ENCODE results near the gene GMDS.

Gene GMDS

DNA sequence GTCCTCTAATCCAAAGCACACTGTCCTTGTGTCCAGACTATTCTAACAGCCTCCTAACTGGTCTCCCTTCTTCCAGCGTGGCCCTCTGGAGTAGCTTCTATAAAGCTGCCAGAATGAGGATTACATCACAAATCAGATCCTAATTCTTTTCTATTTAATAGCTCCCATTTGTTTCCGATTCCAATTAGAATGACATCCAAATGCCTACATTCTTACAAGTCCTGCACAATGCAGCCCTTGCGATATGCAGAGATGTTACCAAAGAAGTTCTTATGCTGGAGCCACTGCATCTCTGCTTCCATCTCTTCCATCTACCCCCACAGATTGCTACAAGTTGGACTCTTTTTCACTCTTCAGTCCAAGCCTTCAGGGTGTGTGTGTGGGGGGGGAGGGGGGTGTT, 40.0 kb downstream of the GMDS start:
- DNase-seq (ENCODE audit: low spot score) = no peak

DNA sequence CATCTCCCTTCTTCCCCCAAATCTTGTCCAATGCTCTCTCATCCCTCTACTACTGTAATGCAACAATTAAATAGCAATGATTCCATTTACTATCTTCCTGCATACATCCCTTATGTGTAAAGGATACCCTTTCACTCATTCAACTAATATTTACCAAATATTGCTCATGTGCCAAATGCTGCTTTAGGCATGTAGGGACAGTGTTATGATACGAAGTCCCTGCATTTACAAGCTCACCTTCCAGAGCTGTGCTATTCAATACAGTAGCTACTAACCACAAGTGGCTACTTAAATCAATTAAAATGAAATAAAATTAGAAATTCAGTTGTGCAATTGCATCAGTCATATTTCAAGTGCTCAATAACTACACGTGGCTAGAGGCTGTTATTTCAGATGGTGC, 41.1 kb downstream of the GMDS start:
- no peak for DNase-seq (ENCODE audit: low spot score)

DNA sequence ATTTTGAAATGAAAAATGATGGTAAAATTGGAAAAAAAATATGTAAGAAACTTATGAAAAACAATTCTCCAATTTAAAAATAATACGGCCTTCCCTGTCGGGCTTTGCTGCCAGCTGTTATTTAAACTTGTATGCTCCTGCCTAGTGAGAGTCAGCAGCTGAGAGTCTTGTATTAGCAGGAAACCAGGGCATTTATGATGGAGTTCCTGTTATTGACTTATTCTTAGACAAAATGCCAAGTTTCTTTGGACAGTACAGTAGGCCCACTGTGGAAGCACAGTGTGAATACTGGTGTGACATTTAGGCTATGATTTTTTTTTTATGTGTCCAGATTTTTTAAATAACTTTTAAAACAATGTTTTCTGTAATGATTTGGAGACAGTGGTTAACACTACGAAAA, 42.1 kb downstream of the GMDS start:
- peak; percentile 8 for DNase-seq (ENCODE audit: low spot score)

DNA sequence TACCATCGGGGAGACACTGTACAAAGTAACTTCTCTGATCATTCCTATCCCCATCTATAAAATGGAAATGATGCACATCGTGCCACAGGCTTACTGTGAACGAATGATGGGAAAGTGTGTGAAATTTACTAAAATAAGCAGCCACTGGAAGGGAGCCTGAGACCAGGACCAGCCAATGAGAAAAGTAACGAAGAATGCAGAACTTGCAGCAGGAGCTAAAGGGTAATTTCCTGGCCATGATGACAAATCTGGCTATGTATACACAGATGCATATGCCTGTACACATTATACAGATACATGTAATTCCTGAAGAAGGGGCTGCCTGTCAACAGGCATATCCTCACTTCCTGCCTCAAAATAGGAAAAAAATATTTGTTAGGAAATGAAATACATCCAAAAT, 47.4 kb downstream of the GMDS start:
- DNase-seq (ENCODE audit: low spot score) = no peak

DNA sequence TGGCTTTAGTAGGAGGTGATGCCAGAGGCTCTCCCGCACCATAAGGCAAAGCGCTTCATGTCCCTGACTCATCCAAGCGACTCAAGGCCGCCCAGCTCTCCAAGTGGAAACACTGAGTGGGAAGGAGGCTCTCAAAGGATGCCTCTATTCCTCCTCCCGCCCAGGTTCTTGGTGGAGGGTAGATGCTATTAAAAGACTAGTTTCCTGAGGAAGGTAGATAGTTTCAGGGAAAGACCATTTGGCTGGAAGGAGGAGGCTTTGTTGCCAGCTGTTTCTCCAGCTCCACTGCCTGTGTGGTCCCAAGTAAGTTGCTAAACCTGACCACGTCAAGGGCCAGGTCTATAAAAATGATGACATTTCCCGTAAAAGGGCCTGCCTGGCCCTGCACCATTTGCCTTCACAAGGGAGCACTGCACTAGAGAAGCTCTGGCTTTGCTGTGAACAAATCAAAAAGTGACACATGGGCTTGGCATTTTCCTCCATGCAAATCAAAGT, 48.2 kb downstream of the GMDS start:
- DNase-seq (ENCODE audit: low spot score) = no peak

DNA sequence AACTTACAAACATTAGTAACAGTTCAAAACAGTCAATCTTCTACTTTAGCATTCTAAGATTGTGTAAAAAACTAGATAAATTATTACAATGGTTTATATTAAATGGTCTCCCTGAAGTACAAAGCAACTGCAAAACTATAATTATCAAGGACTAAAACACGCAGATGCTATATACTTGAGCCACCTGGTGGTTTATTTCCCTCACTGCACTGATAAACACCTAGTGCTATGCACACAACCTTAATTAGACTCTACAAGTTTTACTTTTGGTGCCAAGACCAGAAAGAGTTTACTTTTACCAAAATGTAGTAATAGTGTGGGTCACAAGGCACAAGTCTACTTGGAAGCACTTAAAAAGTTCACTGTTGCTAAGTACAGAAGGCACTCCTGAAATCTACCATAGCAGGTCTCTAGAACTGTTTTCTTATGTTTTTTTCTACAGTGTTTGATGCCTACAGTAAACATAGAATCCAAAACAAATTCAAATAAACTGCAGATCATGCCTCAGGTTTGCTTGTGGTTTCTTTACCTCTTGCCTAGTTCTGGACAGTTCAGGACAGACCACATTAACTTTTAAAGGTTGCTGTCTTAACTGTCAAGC, 49.2 kb downstream of the GMDS start:
- peak; percentile 55 for DNase-seq (ENCODE audit: low spot score)

DNA sequence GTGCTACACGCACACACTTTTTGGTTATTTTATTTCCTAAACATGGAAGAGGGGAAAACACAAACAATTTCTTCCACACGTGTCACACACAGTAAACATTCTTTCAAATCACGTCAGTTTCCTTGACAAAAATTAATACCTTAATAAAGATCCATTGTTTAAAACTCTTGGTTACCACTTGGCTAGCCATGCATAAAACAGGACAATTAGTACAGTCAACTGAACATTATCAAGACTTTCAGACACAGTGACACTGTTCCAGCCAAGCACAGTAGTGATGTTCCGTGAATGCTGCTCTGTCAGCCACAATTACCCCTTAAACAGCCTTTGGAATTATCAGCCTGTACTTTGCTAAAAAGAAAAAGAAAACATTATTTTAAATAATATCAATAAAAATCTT, 50.8 kb downstream of the GMDS start:
- peak; percentile 47 for DNase-seq (ENCODE audit: low spot score)

DNA sequence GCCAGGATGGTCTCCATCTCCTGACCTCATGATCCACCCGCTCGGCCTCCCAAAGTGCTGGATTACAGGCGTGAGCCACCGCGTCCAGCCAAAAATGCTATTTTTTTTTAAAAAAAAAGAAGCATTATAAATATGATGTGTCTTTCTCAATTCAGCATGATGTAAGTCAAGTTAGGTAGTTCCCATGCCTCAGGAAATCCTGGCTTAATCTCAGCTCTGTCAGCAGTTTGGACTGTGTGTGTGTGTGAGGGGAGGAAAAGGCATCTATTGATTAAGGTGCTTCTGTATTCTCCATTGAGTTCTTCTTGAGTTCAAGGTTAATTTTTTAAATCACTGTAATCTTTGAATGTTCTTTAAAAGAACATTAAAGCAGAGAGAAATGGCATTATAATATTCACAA, 51.5 kb downstream of the GMDS start:
- DNase-seq (ENCODE audit: low spot score) = no peak

DNA sequence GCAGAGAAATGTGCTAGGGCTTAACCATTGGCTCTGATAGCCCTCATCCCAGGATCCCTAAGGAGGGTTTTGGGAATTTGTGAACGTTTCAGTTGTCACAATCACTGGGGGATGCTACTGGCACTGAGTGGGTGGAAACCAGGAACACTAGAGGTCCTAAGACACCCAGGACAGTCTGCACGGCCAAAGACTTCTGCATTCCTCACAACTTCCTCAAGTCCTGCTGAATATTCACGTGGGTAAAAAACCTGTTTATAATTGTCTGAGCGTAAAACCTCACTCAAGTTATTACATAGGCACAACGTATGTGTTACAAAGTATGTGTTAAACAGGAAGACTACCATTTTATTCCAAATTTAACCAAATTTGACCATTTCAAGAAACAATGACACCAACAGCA, 52.4 kb downstream of the GMDS start:
- DNase-seq (ENCODE audit: low spot score) = no peak

DNA sequence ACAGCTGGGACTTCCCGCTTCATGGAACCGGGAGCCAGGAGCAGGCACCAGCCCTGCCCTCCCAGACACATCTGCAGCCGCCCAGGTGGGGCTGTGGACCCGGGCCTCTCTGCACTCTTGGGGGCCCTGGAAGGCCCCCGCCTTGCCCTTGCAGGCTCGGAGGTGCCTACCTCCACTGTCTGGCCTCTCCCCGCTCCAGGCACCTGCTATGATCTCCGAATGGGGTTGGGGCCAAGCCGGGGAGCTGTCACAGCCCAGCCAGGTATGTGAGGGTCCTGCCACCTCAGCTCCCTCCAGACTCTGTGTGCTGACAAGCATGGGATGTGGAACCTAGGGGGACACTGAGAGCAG, 54.0 kb downstream of the GMDS start:
- DNase-seq (ENCODE audit: low spot score) = no peak

DNA sequence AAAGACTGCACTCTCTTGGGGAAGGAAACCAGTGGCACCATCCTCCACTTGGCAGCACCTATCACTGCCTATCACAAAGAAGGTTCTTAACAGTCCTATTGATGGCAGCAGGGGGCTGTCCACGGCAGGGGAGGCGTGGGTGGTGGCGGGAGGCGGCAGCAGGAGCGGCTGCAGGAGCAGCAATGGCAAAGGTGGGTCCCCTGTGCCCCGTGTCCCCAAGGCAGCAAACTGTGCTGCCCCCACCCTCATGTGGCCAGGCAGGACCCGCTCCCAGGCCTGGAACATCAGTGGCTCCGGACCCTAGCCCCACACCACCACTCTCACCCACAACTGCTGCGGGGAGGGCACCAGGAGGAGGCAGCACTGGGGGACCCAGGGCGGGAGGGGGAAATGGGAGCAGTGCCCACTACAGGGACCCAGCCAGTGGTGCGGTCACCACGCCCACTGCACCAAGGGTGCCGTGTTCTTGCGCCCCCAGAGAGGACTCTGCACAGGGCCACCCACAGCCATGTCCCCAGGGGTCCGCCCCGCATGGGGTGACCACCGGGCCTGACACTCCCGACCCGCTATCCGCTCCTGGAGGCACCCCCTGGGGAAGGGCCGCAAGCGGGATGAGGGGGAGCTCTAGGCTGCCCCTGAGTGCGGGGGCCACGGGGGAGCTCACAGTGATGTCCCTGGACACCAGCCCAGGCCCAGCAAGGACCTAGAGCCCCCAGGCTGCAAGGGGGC, 54.6 kb downstream of the GMDS start:
- no peak for DNase-seq (ENCODE audit: low spot score)

DNA sequence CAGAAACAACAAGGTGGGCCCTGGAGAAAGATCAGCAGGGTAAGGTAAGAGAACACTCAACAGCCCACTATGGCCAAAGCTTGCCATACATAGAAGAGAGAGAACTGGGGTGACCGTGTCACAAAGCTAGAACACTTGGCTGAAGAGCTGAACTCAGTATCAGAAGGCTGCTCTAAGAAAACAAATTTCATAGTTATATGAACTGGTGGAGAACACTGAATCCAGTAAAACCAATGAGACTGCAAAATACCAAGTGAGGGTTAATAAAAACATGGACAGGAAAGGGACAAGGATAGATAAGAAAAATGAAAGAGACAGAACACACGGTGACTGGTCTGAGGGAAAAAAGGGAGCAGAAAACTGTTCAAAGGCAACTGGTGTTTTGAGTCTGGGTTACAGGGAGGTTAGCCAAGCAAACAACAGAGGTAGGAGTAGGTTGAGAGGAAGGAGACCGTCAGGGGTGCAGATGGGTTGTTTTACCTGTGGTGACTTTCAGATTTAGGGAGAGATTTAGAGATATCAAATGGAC, 56.5 kb downstream of the GMDS start:
- DNase-seq (ENCODE audit: low spot score) = no peak

DNA sequence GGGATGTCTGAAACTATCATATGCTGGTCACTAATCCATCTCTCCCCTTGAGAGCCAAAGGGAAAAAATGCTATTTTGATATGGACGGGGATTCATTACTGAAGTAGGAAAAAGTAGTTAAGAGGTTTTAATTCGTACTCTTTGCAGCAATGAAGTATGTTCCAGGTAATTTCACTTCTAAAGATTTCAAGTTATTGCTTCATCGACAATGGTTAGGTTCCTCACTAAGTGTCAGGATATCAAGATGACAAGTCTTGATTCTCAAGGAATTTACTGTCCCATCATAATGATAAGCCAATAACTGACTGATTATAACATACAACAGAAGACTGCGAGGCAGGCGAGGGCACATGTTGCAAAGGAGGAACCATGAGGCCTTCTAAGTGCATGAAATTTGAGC, 57.0 kb downstream of the GMDS start:
- DNase-seq (ENCODE audit: low spot score) = no peak

DNA sequence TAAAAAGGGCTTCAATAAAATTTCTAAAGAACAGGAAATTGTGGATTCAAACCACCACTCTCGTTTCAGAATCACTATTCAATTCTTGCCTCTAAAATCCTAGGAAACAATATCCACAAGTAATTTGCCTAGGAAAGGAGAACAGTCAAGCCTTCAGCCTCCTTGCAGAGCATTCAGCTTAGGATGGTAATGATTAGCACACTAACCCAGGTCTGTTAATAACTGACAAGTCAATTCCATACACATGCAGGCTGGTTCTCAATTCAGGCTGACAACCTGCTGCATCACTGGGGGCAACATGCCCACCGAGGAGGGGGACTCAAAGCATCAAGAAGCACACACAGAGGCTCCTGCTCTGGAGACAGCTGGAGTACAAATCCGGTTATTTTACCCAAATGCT, 57.6 kb downstream of the GMDS start:
- DNase-seq (ENCODE audit: low spot score) = no peak

DNA sequence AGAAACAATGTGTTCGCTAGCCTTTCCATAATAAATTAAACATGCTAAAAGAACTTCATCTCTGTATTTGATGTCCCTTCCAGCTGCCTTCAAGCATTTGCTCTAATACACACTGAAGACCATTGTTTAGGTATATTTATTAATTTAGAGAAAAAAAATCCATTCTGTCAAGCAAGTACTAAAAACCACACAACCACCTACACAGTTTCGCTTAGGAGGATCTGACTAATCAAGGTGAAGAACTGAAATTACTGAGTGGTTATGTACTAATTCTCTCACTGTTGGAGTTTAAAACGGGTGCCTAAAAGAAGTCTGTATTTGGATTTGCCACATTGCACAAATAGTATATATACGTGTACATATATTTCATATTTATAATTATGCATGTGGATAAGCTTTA, 58.9 kb downstream of the GMDS start:
- no peak for DNase-seq (ENCODE audit: low spot score)

DNA sequence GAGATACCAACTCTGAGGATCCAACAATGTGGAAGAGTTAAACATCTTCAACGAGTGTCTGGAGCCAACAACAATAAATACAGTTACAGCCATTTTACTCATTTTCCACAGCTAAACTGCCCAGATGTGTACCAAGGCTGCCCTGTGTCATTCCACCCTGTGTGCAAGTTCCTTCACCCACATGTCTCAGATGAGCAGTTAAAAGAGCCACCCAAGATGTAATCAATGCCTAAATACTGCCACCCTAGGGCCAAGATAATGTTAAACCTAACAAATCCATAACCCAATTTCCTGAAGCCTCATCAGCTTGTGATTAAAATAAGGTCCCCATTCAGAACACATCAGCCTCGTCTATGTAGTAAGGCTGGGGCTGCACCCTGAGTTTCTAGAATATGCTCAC, 59.9 kb downstream of the GMDS start:
- no peak for DNase-seq (ENCODE audit: low spot score)

DNA sequence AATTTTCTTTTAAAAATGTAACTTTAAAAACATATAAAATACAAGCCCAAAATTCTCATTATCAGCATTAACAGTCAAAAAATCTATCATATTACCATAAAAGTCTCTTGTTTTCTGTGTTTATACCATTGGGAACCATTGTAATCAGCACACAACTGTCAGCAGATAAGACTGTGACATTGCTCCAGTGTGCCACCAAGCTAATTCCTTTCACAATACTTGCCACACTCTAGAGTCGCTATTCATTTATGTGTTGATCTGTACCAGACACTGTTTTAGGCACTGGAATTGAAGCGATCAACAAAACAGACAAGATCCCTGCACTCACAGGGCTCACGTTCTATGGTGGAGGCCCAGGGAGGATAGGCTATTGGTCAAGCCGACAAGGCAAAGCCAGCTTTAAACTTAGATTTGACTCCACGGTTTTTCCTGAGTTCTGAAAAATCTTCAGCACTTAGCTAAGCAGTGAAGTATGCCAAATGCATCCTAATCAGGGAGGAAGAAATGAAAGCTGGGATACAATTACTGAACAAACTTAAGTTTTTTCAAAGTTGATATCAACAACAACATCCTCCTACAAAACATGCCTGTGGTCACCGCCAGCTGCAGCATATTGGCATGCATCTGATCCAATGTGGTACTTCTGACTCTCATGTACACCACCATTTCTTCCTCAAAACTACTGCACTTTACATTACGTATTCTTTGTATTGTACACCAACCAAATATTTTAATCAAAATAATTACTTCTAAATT, 60.5 kb downstream of the GMDS start:
- DNase-seq (ENCODE audit: low spot score) = no peak

DNA sequence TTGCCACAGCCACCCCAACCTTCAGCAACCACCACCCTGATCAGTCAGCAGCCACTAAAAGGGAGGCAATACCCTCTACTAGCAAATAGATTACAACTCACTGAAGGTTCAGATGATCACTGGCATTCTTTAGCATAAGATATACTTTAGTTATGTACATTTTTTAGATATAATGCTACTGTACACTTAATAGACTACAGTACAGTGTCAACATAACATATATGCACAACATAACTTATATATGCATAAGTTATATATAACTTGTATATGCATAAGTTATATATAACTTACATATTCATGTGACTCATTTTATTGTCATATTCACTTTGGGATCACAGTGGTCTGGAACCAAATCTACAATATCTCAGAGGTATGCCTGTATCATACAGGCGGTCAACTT, 61.7 kb downstream of the GMDS start:
- DNase-seq (ENCODE audit: low spot score) = no peak

DNA sequence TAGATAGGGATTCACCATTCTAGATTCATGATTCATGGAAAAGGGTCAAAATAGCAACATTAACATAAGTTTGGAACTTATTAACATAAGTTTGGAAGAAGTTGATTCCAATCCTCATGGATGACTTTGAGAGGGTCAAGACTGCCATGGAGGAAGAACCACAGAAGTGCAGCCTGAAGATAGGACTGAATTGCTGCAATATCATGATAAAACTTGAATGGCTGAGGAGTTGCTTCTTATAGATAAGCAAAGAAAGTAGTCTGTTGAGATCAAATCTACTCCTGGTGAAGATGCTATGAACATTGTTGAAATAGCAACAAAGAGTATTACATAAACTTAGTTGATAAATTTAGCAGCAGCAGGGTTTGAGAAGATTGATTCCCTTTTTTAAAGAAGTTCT, 62.2 kb downstream of the GMDS start:
- DNase-seq (ENCODE audit: low spot score) = no peak

DNA sequence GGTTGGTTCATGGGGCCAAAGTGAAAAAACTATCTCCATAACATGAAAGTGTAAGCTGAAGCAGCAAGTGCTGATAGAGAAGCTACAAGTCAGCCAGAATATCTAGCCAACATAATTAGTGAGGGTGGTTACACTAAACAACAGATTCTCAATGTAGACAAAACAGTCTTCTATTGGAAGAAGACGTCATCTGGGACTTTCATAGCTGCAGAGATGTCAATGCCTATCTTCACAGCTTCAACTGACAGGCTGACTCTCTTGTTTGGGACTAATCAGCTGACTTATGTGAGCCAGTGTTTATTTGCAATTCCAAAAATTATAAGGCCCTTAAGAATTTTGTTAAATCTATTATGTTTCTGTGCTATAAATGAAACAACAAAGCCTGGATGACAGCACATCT, 63.2 kb downstream of the GMDS start:
- DNase-seq (ENCODE audit: low spot score) = peak; percentile 47

DNA sequence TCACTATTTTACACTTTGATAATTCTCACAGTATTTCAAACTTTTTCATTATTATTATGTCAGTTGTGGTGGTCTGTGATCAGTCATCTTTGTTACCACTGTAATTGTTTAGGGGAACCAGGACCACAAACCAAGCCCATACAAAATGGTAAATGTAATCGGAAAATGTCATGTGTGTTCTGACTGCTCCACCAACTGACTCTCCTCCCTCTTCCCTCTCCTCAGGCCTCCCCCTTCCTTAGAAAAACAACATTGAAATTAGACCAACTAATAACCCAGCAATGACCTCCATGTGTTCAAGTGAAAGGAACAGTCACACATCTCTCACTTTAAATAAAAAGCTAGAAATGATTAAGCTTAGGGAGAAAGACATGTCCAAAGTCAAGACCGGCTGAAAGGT, 63.8 kb downstream of the GMDS start:
- DNase-seq (ENCODE audit: low spot score) = no peak

DNA sequence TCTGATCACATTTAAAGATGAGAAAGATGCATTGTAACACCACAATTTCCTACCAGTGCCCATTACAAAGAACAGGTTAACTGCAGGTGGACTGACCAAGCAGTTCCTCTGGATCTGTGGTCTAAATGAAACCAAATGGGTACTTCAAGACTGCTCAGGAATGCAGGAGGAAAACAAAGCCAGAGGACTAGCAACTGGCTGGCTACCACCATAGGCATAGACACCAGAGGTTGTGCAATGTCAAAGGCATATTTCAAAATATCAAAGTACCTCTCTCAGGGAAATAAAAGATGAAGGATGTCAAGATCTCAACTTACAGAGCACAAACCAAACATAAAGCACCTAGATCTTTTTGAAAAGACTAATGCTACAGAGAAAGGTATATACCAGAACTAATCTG, 65.5 kb downstream of the GMDS start:
- no peak for DNase-seq (ENCODE audit: low spot score)

DNA sequence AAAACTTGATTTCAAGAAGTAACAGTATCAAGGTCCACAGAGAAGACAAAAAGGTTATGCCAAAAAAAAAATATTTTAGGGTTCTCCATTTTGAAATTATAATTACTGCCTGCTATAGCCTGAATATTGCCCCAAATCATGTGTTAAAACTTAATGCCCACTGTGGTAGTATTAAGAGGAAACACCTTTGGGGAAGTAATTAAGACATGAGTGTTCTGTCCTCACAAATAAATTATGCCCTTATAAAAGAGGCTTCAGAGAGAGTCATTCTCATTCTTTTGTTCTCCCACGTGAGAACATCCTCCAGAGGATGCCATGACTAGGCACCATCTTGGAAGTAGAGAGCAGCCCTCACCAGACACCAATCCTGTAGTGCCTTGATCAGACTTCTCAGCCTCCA, 66.2 kb downstream of the GMDS start:
- DNase-seq (ENCODE audit: low spot score) = no peak
